Left lung (tissue), 10 donors: ENCODE data around the gene KIAA0232. TPM values are rescaled to one million over a fixed set of nuclear protein-coding genes. Genes with fewer than 3 reads are reported as not detected.
"Not testable (repeated sequence)": the region's sequence is repeated elsewhere in the genome, so short reads cannot be mapped to it uniquely, and the experiment has no call there.

ENCODE experiments used
- ATAC-seq: fragments of 200-7000 bp; cut with Tn5 transposase; one replicate; pipeline ENCODE4 v1.9.1; 2020; ENCODE audit warnings: moderate library complexity
- DNase-seq, 4 donors: peaks; one replicate each; pipeline ENCODE4 v3.0.0-alpha.2; 2013 to 2020
- H3K27ac ChIP-seq, 2 donors: fragments of 200-600 bp; sonication (generic) in 1 of 2; one replicate each; pipeline versions ENCODE4 v1.5.0 to v1.8.0; 2020 to 2021
- H3K27me3 ChIP-seq, 2 donors: fragments of 200-600 bp; sonication (generic) in 1 of 2; one replicate each; pipeline versions ENCODE4 v1.5.0 to v1.8.0; 2020 to 2021
- H3K36me3 ChIP-seq, 2 donors: fragments of 200-600 bp; sonication (generic) in 1 of 2; one replicate each; pipeline versions ENCODE4 v1.5.0 to v1.8.0; 2020 to 2021
- H3K4me1 ChIP-seq, 2 donors: fragments of 200-600 bp; one replicate each; pipeline ENCODE4 v1.8.0; 2021
- H3K4me3 ChIP-seq, 2 donors: fragments of 200-600 bp; sonication (generic) in 1 of 2; one replicate each; pipeline versions ENCODE4 v1.5.0 to v1.8.0; 2020 to 2021; ENCODE audit warnings: mild to moderate bottlenecking in 1 of 2
- H3K9me3 ChIP-seq, 2 donors: fragments of 200-600 bp; sonication (generic) in 1 of 2; one replicate each; pipeline versions ENCODE4 v1.5.0 to v1.8.0; 2020 to 2021
- CTCF ChIP-seq, 2 donors: fragments of 200-600 bp; sonication (generic) in 1 of 2; IDR thresholded peaks; one replicate each; pipeline versions ENCODE4 v1.5.0 to v1.8.0; 2021; ENCODE audit warnings: antibody characterized with exemption in 2 of 2
- intact Hi-C, 2 donors: fragments of 100-400 bp; cut with DNase I; formaldehyde crosslinking; loops; one replicate each; pipeline versions ENCODE4 v1.11.2 to v1.14.2; 2022
- polyA plus RNA-seq, 6 donors: library from polyadenylated mRNA; unstranded; fragments of 120-200 nt; gene quantifications; one replicate each; pipeline ENCODE4 v1.2.1, GENCODE V29; 2013; ENCODE audit not compliant: insufficient read length in 6 of 6
- total RNA-seq, 2 donors: library from RNA; stranded (reverse); fragmentation: NEBNext Ultra II Directional; extraction: Animal tissue kit (Norgen Biotek cat#: 25700); gene quantifications; one replicate each; pipeline ENCODE4 v1.2.1, GENCODE V29; 2021
- donor health status: DM: no; HTN: yes; CAD: no.
- donor health status: DM: no; HTN: no; CAD: no.

KIAA0232 gene
- total and polyA plus RNA-seq, 8 donors, result 24.3 to 34.3 (median 29.1) TPM

GRCh38 chr4:6901669-6902317, 119.3 kb downstream of the KIAA0232 start:
- ATAC-seq, result no peak

GRCh38 chr4:6902318-6903042, 120.0 kb downstream of the KIAA0232 start:
- no peaks in the 10 kb centered on the region for H3K9me3 ChIP-seq
- DNase-seq, result peak in 2 of 4 donors; percentile 28 to 59
- peaks cover 0 to 15% of the 10 kb centered on the region in 2 donors for H3K4me1 ChIP-seq
- no peak overlapping the region for H3K27ac ChIP-seq
- peaks cover 0 to 22% of the 10 kb centered on the region in 2 donors for H3K27me3 ChIP-seq
- no peak overlapping the region for H3K4me3 ChIP-seq
- no peaks in the 10 kb centered on the region for H3K36me3 ChIP-seq
- no peak for ATAC-seq
- no peak for TF ChIP-seq CTCF (IDR thresholded peaks at IDR 0.05)
- intact Hi-C loops, result loop anchor here in 1 of 2 donors (10.0 kb wide), 2 partner anchors 92 to 172 kb away; no protein-coding TSS in a partner anchor

More at GRCh38 chr4:6901669-6902317, 119.3 kb downstream of the KIAA0232 start:
- Histone ChIP-seq H3K4me1 (peaks cover 0 to 14% of the 10 kb centered on the region in 2 donors), H3K4me3 (no peak overlapping the region), H3K27me3 (peaks cover 0 to 15% of the 10 kb centered on the region in 2 donors), H3K27ac (no peak overlapping the region), H3K9me3 (no peaks in the 10 kb centered on the region), H3K36me3 (no peaks in the 10 kb centered on the region)
- TF ChIP-seq CTCF (IDR thresholded peaks at IDR 0.05), result no peak
- intact Hi-C loops, result loop anchor here in 1 of 2 donors (10.0 kb wide), 2 partner anchors 93 to 173 kb away; no protein-coding TSS in a partner anchor
- DNase-seq, result peak in 1 of 4 donors; percentile 22

- Histone ChIP-seq H3K9me3 (no peaks in the 10 kb centered on the region), H3K36me3 (no peaks in the 10 kb centered on the region), H3K27ac (no peak overlapping the region), H3K4me1 (peaks cover 12 to 23% of the 10 kb centered on the region in 2 donors), H3K27me3 (peaks cover 0 to 24% of the 10 kb centered on the region in 2 donors), H3K4me3 (no peak overlapping the region)
- intact Hi-C loops, result loop anchor here in 1 of 2 donors (10.0 kb wide), 2 partner anchors 89 to 169 kb away; no protein-coding TSS in a partner anchor
- ATAC-seq, result no peak
- DNase-seq, result peak in 1 of 4 donors; percentile 22
- no peak for TF ChIP-seq CTCF (IDR thresholded peaks at IDR 0.05)
Observed at GRCh38 chr4:6905516-6906445, 123.3 kb downstream of the KIAA0232 start.

GRCh38 chr4:6906486-6906885, 124.0 kb downstream of the KIAA0232 start:
- peaks cover 0 to 23% of the 10 kb centered on the region in 2 donors for H3K27me3 ChIP-seq
- peak in 1 of 4 donors; percentile 18 for DNase-seq
- not testable (repeated sequence) for H3K27ac ChIP-seq, ATAC-seq, H3K9me3 ChIP-seq, H3K4me3 ChIP-seq, H3K36me3 ChIP-seq
- peaks cover 13 to 30% of the 10 kb centered on the region in 2 donors for H3K4me1 ChIP-seq
- intact Hi-C loops, result loop anchor here in 1 of 2 donors (10.0 kb wide), 2 partner anchors 88 to 168 kb away; no protein-coding TSS in a partner anchor

GRCh38 chr4:6907658-6908191, 125.2 kb downstream of the KIAA0232 start:
- Histone ChIP-seq H3K4me1 (peaks cover 13 to 42% of the 10 kb centered on the region in 2 donors), H3K9me3 (no peaks in the 10 kb centered on the region), H3K27me3 (peaks cover 0 to 14% of the 10 kb centered on the region in 2 donors), H3K36me3 (no peaks in the 10 kb centered on the region), H3K4me3 (no peak overlapping the region), H3K27ac (no peak overlapping the region)
- DNase-seq (peak in 3 of 4 donors; percentile 34 to 86 (median 37)), ATAC-seq (peak; percentile 14)
- intact Hi-C loops, result loop anchor here in 1 of 2 donors (10.0 kb wide), 2 partner anchors 87 to 167 kb away; no protein-coding TSS in a partner anchor
- TF ChIP-seq CTCF (IDR thresholded peaks at IDR 0.05), result peak in 1 of 2 donors; percentile 34
